Astrocyte of the spinal cord (primary cell): ENCODE results near the gene CDIPT.
"Not testable (repeated sequence)": the region's sequence is repeated elsewhere in the genome, so short reads cannot be mapped to it uniquely, and the experiment has no call there.

ENCODE experiments used
- DNase-seq: peaks from one replicate; pipeline ENCODE4 v3.0.0; 2011; ENCODE audit warnings: low read depth, low spot score
- H3K4me3 ChIP-seq: 2 replicates; pipeline ENCODE4 v1.5.1; 2011; ENCODE audit warnings: low read depth, mild to moderate bottlenecking, low read length, moderate library complexity
- CTCF ChIP-seq: IDR thresholded peaks from 2 replicates; pipeline ENCODE4 v1.5.1; 2012; ENCODE audit warnings: low read depth, mild to moderate bottlenecking, low read length, inconsistent platforms
- in situ Hi-C: cut with HindIII; loops from 2 replicates; pipeline ENCODE4 v1.10.0; 2017; ENCODE audit warnings: low sequenced_read_pairs

CDIPT gene

DNA sequence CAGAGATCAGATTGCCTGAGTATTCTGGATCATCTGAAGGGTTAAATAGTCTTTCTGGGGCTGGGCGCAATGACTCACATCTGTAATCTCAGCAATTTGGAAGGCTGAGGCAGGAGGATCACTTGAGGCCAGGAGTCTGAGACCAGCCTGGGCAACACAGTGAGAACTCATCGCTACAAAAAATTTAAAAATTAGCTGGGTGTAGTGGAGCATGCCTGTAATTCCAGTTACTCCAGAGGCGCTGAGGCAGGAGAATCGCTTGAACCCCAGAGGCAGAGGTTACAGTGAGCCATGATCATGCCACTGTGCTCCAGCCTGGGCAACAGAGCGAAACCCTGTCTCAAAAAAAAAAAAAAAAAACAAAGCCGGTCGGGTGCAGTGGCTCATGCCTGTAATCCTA lies 27.1 kb downstream of the CDIPT start:
- in situ Hi-C loops: no loop called here
- no peak for TF ChIP-seq CTCF
- no peak overlapping the region for H3K4me3 ChIP-seq
- no peak for DNase-seq

GRCh38 chr16:29834079-29834478 lies 28.9 kb downstream of the CDIPT start:
- DNase-seq: no peak
- H3K4me3 ChIP-seq: no peak overlapping the region
- TF ChIP-seq CTCF: no peak
- in situ Hi-C loops: no loop called here

DNA sequence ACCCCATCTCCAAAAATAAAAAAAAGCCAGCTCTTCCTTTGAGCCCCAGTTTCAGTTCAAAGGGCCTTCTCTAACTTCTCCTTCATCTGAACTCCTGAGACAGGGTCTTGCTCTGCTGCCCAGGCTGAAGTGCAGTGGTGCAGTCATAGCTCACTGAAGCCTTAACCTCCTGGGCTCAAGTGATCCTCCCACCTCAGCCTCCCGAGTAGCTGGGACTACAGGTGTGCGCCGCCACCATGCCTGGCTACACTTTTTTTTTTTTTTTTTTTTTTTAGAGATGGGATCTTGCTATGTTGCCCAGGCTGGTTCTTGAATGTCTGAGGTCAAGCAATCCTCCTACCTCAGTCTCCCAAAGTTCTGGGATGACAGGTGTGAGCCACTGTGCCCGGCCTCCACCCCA lies 29.8 kb downstream of the CDIPT start:
- DNase-seq, H3K4me3 ChIP-seq, in situ Hi-C loops: not testable (repeated sequence)

DNA sequence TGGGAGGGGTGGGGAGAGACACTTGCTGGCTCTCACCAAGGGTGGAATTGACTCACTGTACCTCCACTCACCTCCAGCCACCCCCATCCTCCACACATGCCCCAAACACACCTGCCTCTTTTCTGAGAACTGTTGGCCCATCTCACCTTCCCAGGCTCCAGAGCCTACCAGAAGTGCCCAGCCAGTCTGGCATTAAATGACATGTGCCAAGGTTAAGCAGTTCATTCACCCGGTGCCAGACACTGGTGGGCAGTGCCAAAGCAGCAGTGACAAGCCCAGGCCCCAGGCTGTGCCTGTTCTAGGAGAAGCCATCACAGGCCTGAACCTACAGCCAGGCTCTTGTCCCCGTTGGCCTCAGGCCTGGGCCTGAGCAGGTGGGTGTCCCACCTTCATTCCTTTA lies 31.5 kb downstream of the CDIPT start:
- no peak for TF ChIP-seq CTCF
- H3K4me3 ChIP-seq: no peak overlapping the region
- DNase-seq: no peak
- in situ Hi-C loops: no loop called here

DNA sequence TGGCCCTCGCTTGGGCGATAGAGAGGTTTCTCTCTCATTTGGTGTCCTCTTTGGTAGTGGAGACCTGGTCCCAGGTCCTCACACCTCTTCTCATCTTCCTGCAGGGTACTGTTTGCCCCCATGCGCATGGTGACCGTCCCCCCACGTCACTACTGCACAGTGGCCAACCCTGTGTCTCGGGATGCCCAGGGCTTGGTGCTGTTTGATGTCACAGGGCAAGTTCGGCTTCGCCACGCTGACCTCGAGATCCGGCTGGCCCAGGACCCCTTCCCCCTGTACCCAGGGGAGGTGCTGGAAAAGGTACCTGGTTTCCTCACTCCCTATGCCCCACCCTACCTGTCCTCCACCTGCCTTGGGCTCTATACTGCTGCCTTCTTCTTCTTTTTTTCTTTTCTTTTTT lies 32.3 kb downstream of the CDIPT start:
- DNase-seq: no peak
- in situ Hi-C loops: no loop called here

GRCh38 chr16:29826342-29826695 lies 36.7 kb downstream of the CDIPT start:
- in situ Hi-C loops: no loop called here
- H3K4me3 ChIP-seq: no peak overlapping the region
- DNase-seq: no peak
- no peak for TF ChIP-seq CTCF

More for the DNA sequence above, 32.3 kb downstream of the CDIPT start:
- no peak overlapping the region for H3K4me3 ChIP-seq
- TF ChIP-seq CTCF: no peak

GRCh38 chr16:29825145-29826044 lies 37.6 kb downstream of the CDIPT start:
- H3K4me3 ChIP-seq: no peak overlapping the region
- TF ChIP-seq CTCF: no peak
- DNase-seq: peak; percentile 92
- in situ Hi-C loops: no loop called here
